Rectal smooth muscle tissue (tissue), 1 donor: ENCODE data around the gene TENM3.

Experiments
- H3K27ac ChIP-seq: one replicate; pipeline ENCODE4 v1.7.0; 2013; ENCODE audit warnings: low read depth, low read length, inconsistent platforms
- H3K27me3 ChIP-seq: one replicate; pipeline ENCODE4 v1.7.0; 2013; ENCODE audit warnings: low read length; ENCODE audit not compliant: control insufficient read depth, insufficient read depth
- H3K36me3 ChIP-seq: one replicate; pipeline ENCODE4 v1.7.0; 2013; ENCODE audit warnings: low read length; ENCODE audit not compliant: control insufficient read depth, insufficient read depth
- H3K4me1 ChIP-seq: one replicate; pipeline ENCODE4 v1.7.0; 2013; ENCODE audit warnings: low read length; ENCODE audit not compliant: control insufficient read depth, insufficient read depth
- H3K4me3 ChIP-seq: one replicate; pipeline ENCODE4 v1.7.0; 2013; ENCODE audit warnings: low read length
- H3K9ac ChIP-seq: one replicate; pipeline ENCODE4 v1.7.0; 2013; ENCODE audit warnings: low read length

The TENM3 gene

DNA sequence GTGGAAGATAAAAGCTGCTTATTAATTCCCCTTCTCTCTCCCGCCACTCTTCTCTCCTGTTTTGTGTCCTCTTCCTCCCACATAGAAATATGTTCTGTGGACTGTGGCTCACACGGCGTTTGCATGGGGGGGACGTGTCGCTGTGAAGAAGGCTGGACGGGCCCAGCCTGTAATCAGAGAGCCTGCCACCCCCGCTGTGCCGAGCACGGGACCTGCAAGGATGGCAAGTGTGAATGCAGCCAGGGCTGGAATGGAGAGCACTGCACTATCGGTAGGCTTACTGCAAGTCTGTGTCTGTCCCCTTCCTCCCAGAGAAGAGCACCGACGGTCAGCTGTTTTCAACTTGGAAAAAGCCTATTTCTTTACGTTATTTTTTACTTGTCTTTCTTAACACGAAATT lies 444.9 kb downstream of the TENM3 start:
- H3K36me3 ChIP-seq, result no peaks in the 10 kb centered on the region
- no peak overlapping the region for H3K27ac ChIP-seq
- no peaks in the 10 kb centered on the region for H3K4me1 ChIP-seq
- no peak overlapping the region for H3K4me3 ChIP-seq
- H3K9ac ChIP-seq, result no peak overlapping the region
- H3K27me3 ChIP-seq, result no peaks in the 10 kb centered on the region

DNA sequence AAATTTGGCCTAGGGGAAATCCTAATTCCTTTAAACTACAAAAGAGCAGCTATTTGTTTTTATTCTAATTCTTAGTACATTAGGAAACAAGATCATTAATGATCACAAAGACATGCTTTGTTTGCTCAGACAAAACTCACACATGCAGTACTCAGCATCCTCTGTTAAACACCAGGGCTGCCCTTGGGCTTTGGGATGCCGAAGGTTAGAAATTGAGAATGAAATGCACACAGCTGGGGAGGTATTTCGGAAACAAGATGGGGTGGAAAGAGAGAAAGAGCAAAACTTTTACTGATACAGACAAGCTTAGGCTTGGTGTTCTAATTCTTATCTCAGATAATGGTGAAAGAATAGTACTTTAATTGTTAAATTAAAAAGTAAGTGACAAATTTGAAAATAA lies 451.3 kb downstream of the TENM3 start:
- Histone ChIP-seq H3K9ac (no peak overlapping the region), H3K36me3 (no peaks in the 10 kb centered on the region)

DNA sequence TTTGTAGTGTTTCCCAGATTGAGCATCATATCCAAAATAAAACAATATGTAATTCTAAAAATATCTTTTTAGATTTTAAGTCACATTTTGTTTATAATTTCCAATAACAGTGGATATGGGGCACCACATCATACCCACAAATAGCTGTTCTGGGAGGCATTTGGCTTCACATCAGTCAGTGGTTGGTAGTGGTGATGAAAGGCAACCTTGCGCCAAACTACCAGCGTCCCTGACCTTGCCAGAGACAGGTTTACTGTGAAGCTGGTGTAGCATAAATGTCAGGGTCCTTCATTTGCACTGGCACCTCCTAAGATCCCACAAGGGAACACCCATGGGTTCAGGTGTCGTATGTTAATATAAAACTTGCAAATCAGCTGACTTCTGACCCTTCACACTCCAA lies 451.8 kb downstream of the TENM3 start:
- H3K4me3 ChIP-seq, result no peak overlapping the region
- H3K27ac ChIP-seq, result no peak overlapping the region
- no peaks in the 10 kb centered on the region for H3K27me3 ChIP-seq
- no peak overlapping the region for H3K9ac ChIP-seq
- H3K4me1 ChIP-seq, result no peaks in the 10 kb centered on the region
- no peaks in the 10 kb centered on the region for H3K36me3 ChIP-seq

More for the DNA sequence above, 451.3 kb downstream of the TENM3 start:
- no peaks in the 10 kb centered on the region for H3K27me3 ChIP-seq
- H3K4me1 ChIP-seq, result no peaks in the 10 kb centered on the region
- no peak overlapping the region for H3K27ac ChIP-seq
- H3K4me3 ChIP-seq, result no peak overlapping the region

DNA sequence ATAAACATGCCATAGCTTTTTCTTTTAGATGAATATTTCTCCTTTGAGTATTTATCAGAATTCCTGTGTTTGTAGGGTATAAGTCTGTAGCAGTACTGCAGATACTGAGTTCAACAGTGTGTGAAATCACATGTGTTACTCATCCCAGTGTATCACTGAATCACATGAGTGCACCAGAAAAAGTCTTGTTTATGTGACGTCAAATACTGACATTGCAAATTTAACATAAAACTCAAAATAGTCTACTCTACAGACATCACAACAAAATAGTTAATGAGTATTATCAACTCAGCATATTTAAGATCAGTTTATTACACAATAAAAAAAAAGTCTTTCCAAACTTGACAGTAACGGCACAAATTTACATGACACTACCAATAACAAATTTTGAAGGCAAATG lies 452.6 kb downstream of the TENM3 start:
- H3K4me3 ChIP-seq, result no peak overlapping the region
- H3K36me3 ChIP-seq, result no peaks in the 10 kb centered on the region
- no peaks in the 10 kb centered on the region for H3K4me1 ChIP-seq
- H3K27me3 ChIP-seq, result no peaks in the 10 kb centered on the region
- no peak overlapping the region for H3K27ac ChIP-seq
- H3K9ac ChIP-seq, result no peak overlapping the region

DNA sequence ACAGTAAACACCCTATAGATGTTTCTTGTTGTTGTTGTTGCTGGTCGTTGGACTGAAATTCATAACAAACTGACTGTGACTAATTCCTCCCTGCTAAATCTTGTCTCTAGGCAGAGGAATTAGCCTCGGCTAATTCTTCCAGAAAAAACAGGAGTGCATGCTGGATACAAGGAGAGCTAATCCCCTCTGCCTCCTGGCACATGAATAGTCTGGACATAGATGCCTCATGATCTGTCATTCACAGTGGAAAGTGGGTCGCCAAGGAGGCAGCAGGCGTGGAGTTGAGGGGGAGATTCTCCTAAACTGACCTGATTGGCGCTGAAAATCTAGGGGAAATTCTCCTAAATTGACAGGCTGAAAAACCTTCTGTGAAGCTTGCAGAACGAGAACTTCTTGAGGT lies 453.9 kb downstream of the TENM3 start:
- H3K36me3 ChIP-seq, result no peaks in the 10 kb centered on the region
- no peak overlapping the region for H3K4me3 ChIP-seq
- no peaks in the 10 kb centered on the region for H3K27me3 ChIP-seq
- H3K4me1 ChIP-seq, result no peaks in the 10 kb centered on the region
- no peak overlapping the region for H3K9ac ChIP-seq
- H3K27ac ChIP-seq, result no peak overlapping the region

DNA sequence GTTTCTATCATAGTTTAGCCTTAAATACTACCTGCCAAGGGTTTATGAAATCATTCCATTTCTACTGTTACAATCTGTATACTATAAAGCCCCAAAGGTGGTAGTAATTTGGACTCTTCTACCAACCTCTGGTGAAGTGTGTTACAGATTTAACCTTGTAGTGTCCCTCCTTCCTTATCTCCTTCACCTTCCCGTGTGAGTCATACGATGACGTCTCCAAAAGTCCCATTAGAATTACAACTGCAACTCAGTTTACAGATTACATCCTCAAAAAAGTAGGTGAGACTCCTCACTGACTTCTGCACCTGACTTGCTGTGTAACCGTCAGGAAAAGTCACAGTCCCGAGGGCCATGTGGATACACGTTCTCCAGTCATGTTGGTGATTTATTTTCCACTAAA lies 455.0 kb downstream of the TENM3 start:
- Histone ChIP-seq H3K4me3 (no peak overlapping the region), H3K9ac (no peak overlapping the region), H3K36me3 (no peaks in the 10 kb centered on the region), H3K4me1 (no peaks in the 10 kb centered on the region), H3K27ac (no peak overlapping the region), H3K27me3 (no peaks in the 10 kb centered on the region)

DNA sequence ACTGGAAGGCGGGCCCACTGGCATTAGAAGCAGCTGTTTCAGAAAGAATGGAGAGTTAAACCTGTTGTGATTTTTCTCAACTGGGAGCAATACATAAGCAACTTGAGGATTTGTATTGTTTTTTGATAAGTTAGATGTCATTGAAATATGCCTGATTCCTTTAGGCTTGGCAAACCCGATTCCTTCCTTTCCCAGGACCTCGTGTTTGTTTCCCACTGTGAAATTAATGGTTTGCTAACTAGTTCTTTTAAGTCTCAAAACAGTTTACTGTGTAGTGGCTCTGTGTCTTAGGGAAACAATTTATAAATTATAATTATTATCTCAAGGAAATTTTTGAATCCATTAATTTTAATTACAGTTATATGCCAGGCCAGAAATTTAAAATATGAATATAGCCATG lies 456.0 kb downstream of the TENM3 start:
- no peak overlapping the region for H3K9ac ChIP-seq

DNA sequence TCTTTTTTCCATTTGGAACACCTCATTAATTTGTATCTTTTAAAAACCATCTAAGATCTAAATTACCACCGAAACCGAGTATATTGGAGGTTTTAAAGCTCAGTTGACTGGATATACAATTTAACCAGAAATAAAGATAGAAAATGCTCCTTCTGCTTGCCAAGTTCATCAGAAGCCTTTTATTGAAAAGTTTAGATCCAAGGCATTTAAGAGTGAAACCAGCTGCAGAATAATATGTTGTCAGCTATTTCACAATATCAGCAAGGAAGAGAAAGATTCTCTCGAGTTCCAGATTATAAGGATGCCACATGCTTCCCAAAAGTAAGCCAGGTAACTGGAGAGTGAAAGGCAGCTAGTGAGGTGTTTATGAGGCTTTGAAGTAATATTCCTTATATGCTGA lies 456.6 kb downstream of the TENM3 start:
- H3K27ac ChIP-seq, result no peak overlapping the region
- H3K36me3 ChIP-seq, result no peaks in the 10 kb centered on the region
- H3K4me1 ChIP-seq, result no peaks in the 10 kb centered on the region
- no peak overlapping the region for H3K4me3 ChIP-seq
- no peaks in the 10 kb centered on the region for H3K27me3 ChIP-seq
- H3K9ac ChIP-seq, result no peak overlapping the region

More for the DNA sequence above, 456.0 kb downstream of the TENM3 start:
- no peak overlapping the region for H3K4me3 ChIP-seq
- no peaks in the 10 kb centered on the region for H3K27me3 ChIP-seq
- H3K27ac ChIP-seq, result no peak overlapping the region
- H3K4me1 ChIP-seq, result no peaks in the 10 kb centered on the region
- no peaks in the 10 kb centered on the region for H3K36me3 ChIP-seq

DNA sequence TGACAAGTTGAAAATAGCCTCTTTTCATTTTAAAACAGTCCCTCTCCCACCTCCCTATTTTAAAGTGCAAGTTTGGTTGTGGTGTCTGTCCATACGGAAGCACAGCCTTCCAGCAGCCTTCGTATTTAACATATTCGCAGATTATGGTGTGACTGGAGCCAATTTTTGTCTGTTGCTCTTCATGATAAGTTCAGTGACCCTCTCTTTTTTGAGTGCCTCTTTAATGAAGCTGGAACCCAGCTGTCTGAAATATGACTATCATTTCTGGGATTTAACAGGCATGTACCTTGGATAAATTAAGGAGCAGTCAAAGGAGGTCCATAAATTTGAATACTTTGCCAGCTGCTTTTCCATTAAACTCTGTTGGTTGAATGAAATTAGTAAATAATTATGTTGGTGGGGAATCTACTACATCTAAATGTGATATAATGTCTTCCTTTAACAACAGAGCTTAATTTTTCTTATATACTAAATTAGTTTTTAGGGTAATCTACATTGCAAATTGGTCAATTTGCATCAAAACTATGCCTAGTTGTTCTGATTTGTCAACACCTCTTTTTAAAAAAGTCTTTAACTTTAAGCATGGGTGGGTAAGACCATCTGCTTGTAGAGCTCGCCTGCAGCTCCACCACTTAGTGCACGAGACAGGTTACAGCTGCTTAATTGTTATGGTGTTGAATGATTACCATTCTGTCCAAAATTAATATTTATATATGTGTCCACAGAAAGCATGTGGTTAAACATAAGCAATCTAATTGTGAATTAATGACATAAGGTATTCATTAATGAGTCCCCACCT lies 457.4 kb downstream of the TENM3 start:
- Histone ChIP-seq H3K27me3 (no peaks in the 10 kb centered on the region), H3K4me1 (no peaks in the 10 kb centered on the region)

DNA sequence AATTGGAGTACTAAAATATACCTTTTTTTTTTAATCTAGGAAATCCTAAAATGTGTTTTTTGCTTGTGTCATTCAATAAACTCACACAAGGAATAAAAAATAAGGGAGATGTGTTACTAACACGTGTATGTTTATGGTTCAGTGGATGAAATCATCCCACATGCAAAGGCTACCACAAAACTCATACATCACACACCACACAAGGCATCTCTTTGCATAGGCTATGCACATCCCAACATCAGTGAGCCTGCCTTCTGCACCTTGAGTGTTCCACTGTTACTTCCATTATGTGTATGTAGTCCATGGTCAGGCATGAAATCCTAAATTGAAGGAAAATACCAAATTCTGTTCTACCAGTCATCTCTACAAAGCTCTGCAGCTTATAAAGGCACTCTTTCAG lies 460.9 kb downstream of the TENM3 start:
- Histone ChIP-seq H3K27ac (no peak overlapping the region), H3K4me3 (no peak overlapping the region), H3K27me3 (no peaks in the 10 kb centered on the region), H3K9ac (no peak overlapping the region), H3K4me1 (no peaks in the 10 kb centered on the region), H3K36me3 (no peaks in the 10 kb centered on the region)

More for the DNA sequence above, 457.4 kb downstream of the TENM3 start:
- no peaks in the 10 kb centered on the region for H3K36me3 ChIP-seq
- H3K27ac ChIP-seq, result no peak overlapping the region
- H3K9ac ChIP-seq, result no peak overlapping the region
- no peak overlapping the region for H3K4me3 ChIP-seq

DNA sequence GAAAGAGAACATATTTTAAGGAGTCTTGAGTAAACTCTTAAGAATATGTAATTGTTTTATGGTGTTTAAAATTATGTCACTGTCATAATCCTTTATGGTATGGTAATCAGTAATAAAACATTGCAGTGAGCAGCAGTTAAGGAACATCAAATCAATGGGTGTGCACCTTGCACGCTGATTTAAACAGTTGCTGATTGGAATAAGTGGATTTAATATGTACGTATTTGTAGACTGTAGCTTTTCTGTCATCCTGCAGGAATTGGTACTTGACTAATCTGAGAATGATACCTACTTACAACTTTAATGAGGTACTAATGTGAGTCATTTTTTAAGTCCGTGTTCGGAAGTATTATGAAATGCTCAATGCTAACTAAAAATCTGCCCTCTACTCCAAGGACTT lies 461.7 kb downstream of the TENM3 start:
- H3K27me3 ChIP-seq, result no peaks in the 10 kb centered on the region
- H3K27ac ChIP-seq, result no peak overlapping the region
- no peaks in the 10 kb centered on the region for H3K36me3 ChIP-seq
- H3K9ac ChIP-seq, result no peak overlapping the region
- H3K4me3 ChIP-seq, result no peak overlapping the region
- H3K4me1 ChIP-seq, result no peaks in the 10 kb centered on the region

DNA sequence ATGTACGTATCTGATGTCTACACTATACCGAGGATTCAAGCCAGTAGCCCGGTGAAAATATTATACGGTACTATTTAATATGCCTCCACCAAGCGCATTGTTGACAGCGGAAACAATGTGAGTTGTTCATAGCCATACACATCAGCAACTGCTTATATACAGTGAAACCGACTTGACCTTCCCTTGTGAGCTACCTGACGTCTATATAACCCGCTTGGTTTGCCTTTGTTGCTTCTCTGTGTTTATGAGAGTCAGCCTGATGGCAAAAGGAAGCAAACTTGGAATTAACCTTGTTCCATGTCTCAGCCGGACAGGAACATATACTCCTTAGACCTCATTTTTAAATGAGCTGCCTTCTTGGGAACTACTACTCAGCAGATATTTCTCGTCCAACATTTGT lies 462.2 kb downstream of the TENM3 start:
- Histone ChIP-seq H3K4me3 (no peak overlapping the region), H3K27ac (no peak overlapping the region), H3K9ac (no peak overlapping the region), H3K27me3 (no peaks in the 10 kb centered on the region), H3K36me3 (no peaks in the 10 kb centered on the region), H3K4me1 (no peaks in the 10 kb centered on the region)

DNA sequence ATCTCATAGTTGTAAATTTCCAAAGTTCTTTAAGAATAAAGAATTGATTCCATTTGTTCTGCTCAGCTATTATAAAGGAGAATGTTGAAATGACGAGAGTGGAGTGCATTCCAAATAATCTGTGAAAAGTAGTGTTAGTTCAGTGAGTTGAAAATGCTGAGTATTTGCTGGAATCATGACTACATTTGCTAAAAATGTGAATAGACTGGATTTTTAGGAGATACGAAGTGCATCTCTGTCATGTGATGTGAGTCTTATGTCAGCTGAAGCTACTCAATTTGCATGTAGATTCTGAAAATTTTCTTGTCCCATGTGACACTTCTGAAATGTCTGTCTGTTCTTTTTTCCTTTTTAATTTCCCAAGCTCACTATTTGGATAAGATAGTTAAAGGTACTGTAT lies 468.0 kb downstream of the TENM3 start:
- no peak overlapping the region for H3K27ac ChIP-seq
- H3K4me3 ChIP-seq, result no peak overlapping the region
- no peaks in the 10 kb centered on the region for H3K27me3 ChIP-seq
- no peaks in the 10 kb centered on the region for H3K36me3 ChIP-seq
- no peaks in the 10 kb centered on the region for H3K4me1 ChIP-seq
- H3K9ac ChIP-seq, result no peak overlapping the region
